ENCODE measurements around the gene OLIG2.

- TF ChIP-seq CTCF (conservative IDR thresholded peaks at IDR 0.05; ENCODE audit: low read length), result no peak
- TF ChIP-seq EZH2phosphoT487 (IDR thresholded peaks at IDR 0.05; ENCODE audit: borderline replicate concordance), result no peak
Measured at GRCh38 chr21:33035147-33035546, 9.4 kb downstream of the OLIG2 start.
